Stimulated activated CD4-positive, alpha-beta T cell treated with anti-CD3 and anti-CD28 coated beads, TNF-alpha, amount 100 ng/mL, for 48 hours (primary cell): ENCODE measurements around the gene GRK5.

ENCODE experiments used
- DNase-seq, 3 donors: peaks; one replicate each; pipeline ENCODE4 v3.0.0-alpha.2; 2020; ENCODE audit warnings: low read depth in 3 of 3

The GRK5 gene

GRCh38 chr10:119297207-119297968 lies 90.0 kb downstream of the GRK5 start:
- DNase-seq: no peak

- DNase-seq: no peak
Observed at GRCh38 chr10:119298810-119299209, 91.4 kb downstream of the GRK5 start.

GRCh38 chr10:119299531-119299930 lies 92.2 kb downstream of the GRK5 start:
- DNase-seq: no peak

- DNase-seq: peak; percentile 37 to 67 (median 60)
Observed at GRCh38 chr10:119301397-119301796, 94.0 kb downstream of the GRK5 start.

GRCh38 chr10:119302172-119302571 lies 94.8 kb downstream of the GRK5 start:
- no peak for DNase-seq

- DNase-seq: no peak
Observed at GRCh38 chr10:119302591-119303253, 95.4 kb downstream of the GRK5 start.

- no peak for DNase-seq
Observed at GRCh38 chr10:119303886-119304285, 96.5 kb downstream of the GRK5 start.

- no peak for DNase-seq
Observed at GRCh38 chr10:119304541-119304940, 97.2 kb downstream of the GRK5 start.

- peak; percentile 75 to 88 (median 82) for DNase-seq
Observed at GRCh38 chr10:119305860-119306513, 98.6 kb downstream of the GRK5 start.

- peak in 2 of 3 donors; percentile 51 to 65 for DNase-seq
Observed at GRCh38 chr10:119306514-119306951, 99.2 kb downstream of the GRK5 start.

- peak in 1 of 3 donors; percentile 45 for DNase-seq
Observed at GRCh38 chr10:119306986-119307392, 99.6 kb downstream of the GRK5 start.

GRCh38 chr10:119308089-119308488 lies 100.7 kb downstream of the GRK5 start:
- DNase-seq: no peak

- no peak for DNase-seq
Observed at GRCh38 chr10:119308551-119309422, 101.4 kb downstream of the GRK5 start.

GRCh38 chr10:119309423-119309770 lies 102.0 kb downstream of the GRK5 start:
- no peak for DNase-seq

GRCh38 chr10:119310806-119311205 lies 103.4 kb downstream of the GRK5 start:
- DNase-seq: no peak

- DNase-seq: no peak
Observed at GRCh38 chr10:119312241-119312640, 104.9 kb downstream of the GRK5 start.

GRCh38 chr10:119313024-119313423 lies 105.7 kb downstream of the GRK5 start:
- DNase-seq: no peak

GRCh38 chr10:119313644-119314043 lies 106.3 kb downstream of the GRK5 start:
- peak; percentile 38 to 44 (median 41) for DNase-seq

GRCh38 chr10:119314061-119314460 lies 106.7 kb downstream of the GRK5 start:
- DNase-seq: no peak

GRCh38 chr10:119314486-119314885 lies 107.1 kb downstream of the GRK5 start:
- no peak for DNase-seq

GRCh38 chr10:119315128-119316001 lies 108.0 kb downstream of the GRK5 start:
- DNase-seq: peak; percentile 58 to 83 (median 72)
